Aorta (tissue), 5 donors: ENCODE data around the gene SLC44A3. TPM values are rescaled to one million over a fixed set of nuclear protein-coding genes. Genes with fewer than 3 reads are reported as not detected.

Experiments
- ATAC-seq: fragments of 200-7000 bp; cut with Tn5 transposase; one replicate; pipeline ENCODE4 v1.9.1; 2022; ENCODE audit warnings: moderate library complexity; ENCODE audit not compliant: low FRiP score
- DNase-seq, 2 donors: peaks; one replicate each; pipeline ENCODE4 v3.0.0-alpha.2; 2020
- H3K27ac ChIP-seq, 2 donors: one replicate each; pipeline ENCODE4 v1.5.1; 2013; ENCODE audit warnings: low read length in 2 of 2, mild to moderate bottlenecking in 2 of 2, moderate library complexity in 2 of 2, control low read depth in 1 of 2, inconsistent platforms in 1 of 2, low read depth in 1 of 2
- H3K27me3 ChIP-seq, 2 donors: one replicate each; pipeline ENCODE4 v1.6.1; 2013; ENCODE audit warnings: control low read depth in 1 of 2, low read length in 1 of 2, mild to moderate bottlenecking in 1 of 2, moderate library complexity in 1 of 2; ENCODE audit not compliant: insufficient read depth in 2 of 2, control insufficient read depth in 1 of 2
- H3K36me3 ChIP-seq, 2 donors: one replicate each; pipeline ENCODE4 v1.6.1; 2013; ENCODE audit warnings: control low read depth in 1 of 2, low read length in 1 of 2, mild to moderate bottlenecking in 1 of 2; ENCODE audit not compliant: insufficient read depth in 2 of 2, control insufficient read depth in 1 of 2
- H3K4me1 ChIP-seq, 2 donors: one replicate each; pipeline ENCODE4 v1.6.1; 2013; ENCODE audit warnings: low read length in 2 of 2, control low read depth in 1 of 2, mild to moderate bottlenecking in 1 of 2, moderate library complexity in 1 of 2; ENCODE audit not compliant: insufficient read depth in 2 of 2, control insufficient read depth in 1 of 2
- H3K4me3 ChIP-seq, 2 donors: one replicate each; pipeline ENCODE4 v1.5.1; 2013; ENCODE audit warnings: low read length in 2 of 2, control low read depth in 1 of 2, mild to moderate bottlenecking in 1 of 2
- H3K9me3 ChIP-seq: one replicate; pipeline ENCODE4 v1.6.1; 2013; ENCODE audit warnings: mild to moderate bottlenecking, low read length; ENCODE audit not compliant: control insufficient read depth
- WGBS, 2 donors: extraction: QIAGEN DNeasy Blood & Tissue Kit; methylation state at CpG; one replicate each; pipeline ENCODE4 v1.1.7; 2013; 5-methylcytosine and 5-hydroxymethylcytosine counted together
- intact Hi-C, 2 donors: fragments of 100-400 bp; cut with DNase I; formaldehyde crosslinking; loops; one replicate each; pipeline versions ENCODE4 v1.14.2 to v1.15.0; 2022
- polyA plus RNA-seq, 2 donors: library from polyadenylated mRNA; stranded (reverse); fragments of 200-250 nt; gene quantifications; one replicate each; pipeline ENCODE4 v1.2.3, GENCODE V29; 2013
- total RNA-seq, 2 donors: library from RNA; stranded (reverse); fragmentation: NEBNext Ultra II Directional; extraction: Animal tissue kit (Norgen Biotek cat#: 25700); gene quantifications; one replicate each; pipeline ENCODE4 v1.2.1, GENCODE V29; 2021
- donor health status: healthy with polysubstance abuse.
- donor health status: Bipolar disorder and iron deficiency.
- donor health status: DM: no; HTN: no; CAD: no.
- donor health status: DM: no; HTN: no; CAD: no.
- donor health status: DM: yes; HTN: yes; CAD: no.

Gene SLC44A3
- total and polyA plus RNA-seq, 4 donors: 2.3 to 7.2 (median 4.3) TPM

- H3K27me3 ChIP-seq: no peaks in the 10 kb centered on the region
- intact Hi-C loops: no loop called here
- 84 to 89% methylated on average over 4 of the region's 4 CpGs for WGBS, 2 donors
- no peaks in the 10 kb centered on the region for H3K9me3 ChIP-seq
- no peak for DNase-seq
- no peak for ATAC-seq
- no peaks in the 10 kb centered on the region for H3K4me1 ChIP-seq
- H3K36me3 ChIP-seq: no peaks in the 10 kb centered on the region
- H3K4me3 ChIP-seq: no peak overlapping the region
- no peak overlapping the region for H3K27ac ChIP-seq
Measured at GRCh38 chr1:94875794-94876193, 55.6 kb downstream of the SLC44A3 start.

- DNase-seq (no peak), ATAC-seq (no peak)
- H3K36me3 ChIP-seq: no peaks in the 10 kb centered on the region
- no peaks in the 10 kb centered on the region for H3K9me3 ChIP-seq
- intact Hi-C loops: no loop called here
- H3K27me3 ChIP-seq: no peaks in the 10 kb centered on the region
- no peak overlapping the region for H3K27ac ChIP-seq
- no peak overlapping the region for H3K4me3 ChIP-seq
- H3K4me1 ChIP-seq: no peaks in the 10 kb centered on the region
- WGBS, 2 donors: 80 to 89% methylated on average over 3 of the region's 3 CpGs
Measured at GRCh38 chr1:94876362-94876761, 56.2 kb downstream of the SLC44A3 start.

GRCh38 chr1:94878329-94878728 lies 58.2 kb downstream of the SLC44A3 start:
- Histone ChIP-seq H3K4me3 (no peak overlapping the region), H3K36me3 (no peaks in the 10 kb centered on the region), H3K27ac (no peak overlapping the region), H3K27me3 (no peaks in the 10 kb centered on the region), H3K4me1 (no peaks in the 10 kb centered on the region), H3K9me3 (no peaks in the 10 kb centered on the region)
- no peak for DNase-seq
- no peak for ATAC-seq
- 92 to 97% methylated on average over 5 of the region's 5 CpGs for WGBS, 2 donors
- intact Hi-C loops: no loop called here

- intact Hi-C loops: loop anchor here in 1 of 2 donors (1.0 to 2.0 kb wide), 2 partner anchors 18 to 29 kb away; no protein-coding TSS in a partner anchor
- Histone ChIP-seq H3K27ac (peak overlapping the region; percentile 69 to 78), H3K27me3 (no peaks in the 10 kb centered on the region), H3K4me3 (no peak overlapping the region), H3K9me3 (no peaks in the 10 kb centered on the region), H3K36me3 (no peaks in the 10 kb centered on the region), H3K4me1 (peaks cover 0 to 3% of the 10 kb centered on the region in 2 donors)
- ATAC-seq (no peak), DNase-seq (no peak)
- 6 to 14% methylated on average over 4 of the region's 4 CpGs for WGBS, 2 donors
Measured at GRCh38 chr1:94883691-94884090, 63.5 kb downstream of the SLC44A3 start.

GRCh38 chr1:94884106-94884505 lies 63.9 kb downstream of the SLC44A3 start:
- Histone ChIP-seq H3K27ac (peak overlapping the region; percentile 58 to 69), H3K4me3 (no peak overlapping the region), H3K27me3 (no peaks in the 10 kb centered on the region), H3K4me1 (peaks cover 0 to 3% of the 10 kb centered on the region in 2 donors), H3K36me3 (no peaks in the 10 kb centered on the region), H3K9me3 (no peaks in the 10 kb centered on the region)
- intact Hi-C loops: loop anchor here in 1 of 2 donors (1.0 kb wide), 1 partner anchor 19 kb away; no protein-coding TSS in a partner anchor
- 6% methylated on average over 6 of the region's 6 CpGs for WGBS, 2 donors
- peak; percentile 45 for ATAC-seq
- DNase-seq: no peak

- Histone ChIP-seq H3K4me3 (no peak overlapping the region), H3K36me3 (no peaks in the 10 kb centered on the region), H3K4me1 (peaks cover 0 to 3% of the 10 kb centered on the region in 2 donors), H3K27me3 (no peaks in the 10 kb centered on the region), H3K9me3 (no peaks in the 10 kb centered on the region), H3K27ac (peak overlapping the region; percentile 39 to 69)
- no peak for DNase-seq
- 6 to 8% methylated on average over 6 of the region's 6 CpGs for WGBS, 2 donors
- no peak for ATAC-seq
- intact Hi-C loops: loop anchor here in 1 of 2 donors (1.0 kb wide), 1 partner anchor 19 kb away; no protein-coding TSS in a partner anchor
Measured at GRCh38 chr1:94884507-94884906, 64.3 kb downstream of the SLC44A3 start.

GRCh38 chr1:94886361-94886760 lies 66.2 kb downstream of the SLC44A3 start:
- intact Hi-C loops: no loop called here

GRCh38 chr1:94887106-94887505 lies 66.9 kb downstream of the SLC44A3 start:
- Histone ChIP-seq H3K4me3 (no peak overlapping the region), H3K36me3 (no peaks in the 10 kb centered on the region), H3K27ac (no peak overlapping the region), H3K27me3 (no peaks in the 10 kb centered on the region), H3K9me3 (no peaks in the 10 kb centered on the region), H3K4me1 (peaks cover 0 to 3% of the 10 kb centered on the region in 2 donors)
- intact Hi-C loops: no loop called here
- ATAC-seq (no peak), DNase-seq (no peak)
- WGBS, 2 donors: 68 to 77% methylated on average over 3 of the region's 3 CpGs

More at GRCh38 chr1:94886361-94886760, 66.2 kb downstream of the SLC44A3 start:
- peaks cover 0 to 3% of the 10 kb centered on the region in 2 donors for H3K4me1 ChIP-seq
- no peaks in the 10 kb centered on the region for H3K36me3 ChIP-seq
- no peaks in the 10 kb centered on the region for H3K27me3 ChIP-seq
- WGBS, 2 donors: 70 to 82% methylated on average over 5 of the region's 5 CpGs
- H3K27ac ChIP-seq: no peak overlapping the region
- H3K4me3 ChIP-seq: no peak overlapping the region
- ATAC-seq: no peak
- DNase-seq: no peak
- no peaks in the 10 kb centered on the region for H3K9me3 ChIP-seq

- ATAC-seq: no peak
- H3K27ac ChIP-seq: no peak overlapping the region
- no peaks in the 10 kb centered on the region for H3K9me3 ChIP-seq
- no peak overlapping the region for H3K4me3 ChIP-seq
- 75 to 87% methylated on average over 4 of the region's 4 CpGs for WGBS, 2 donors
- intact Hi-C loops: no loop called here
- no peaks in the 10 kb centered on the region for H3K27me3 ChIP-seq
- DNase-seq: no peak
- peaks cover 0 to 3% of the 10 kb centered on the region in 2 donors for H3K4me1 ChIP-seq
- no peaks in the 10 kb centered on the region for H3K36me3 ChIP-seq
Measured at GRCh38 chr1:94887603-94888171, 67.5 kb downstream of the SLC44A3 start.
